Non-pigmented ciliary epithelial cell (primary cell): ENCODE results near the gene EOLA1.
A peak's percentile ranks its signal among the peaks of the same experiment; 100 is the strongest.
"Not testable (repeated sequence)": the region's sequence is repeated elsewhere in the genome, so short reads cannot be mapped to it uniquely, and the experiment has no call there.

Experiments used
- DNase-seq: peaks from one replicate; pipeline ENCODE4 v3.0.0-alpha.2; 2010; ENCODE audit warnings: low read depth

EOLA1 gene

GRCh38 chrX:149540621-149541520 is at the start of gene EOLA1:
TSS of gene EOLA1 (plus strand) at chrX:149541012. CDS start at chrX:149545631, 4,619 bp downstream.
- DNase-seq, result peak; percentile 92

GRCh38 chrX:149491812-149492211 is 49.0 kb upstream of the EOLA1 start:
- no peak for DNase-seq

GRCh38 chrX:149493567-149494562 is 46.9 kb upstream of the EOLA1 start:
- DNase-seq, result no peak

DNA sequence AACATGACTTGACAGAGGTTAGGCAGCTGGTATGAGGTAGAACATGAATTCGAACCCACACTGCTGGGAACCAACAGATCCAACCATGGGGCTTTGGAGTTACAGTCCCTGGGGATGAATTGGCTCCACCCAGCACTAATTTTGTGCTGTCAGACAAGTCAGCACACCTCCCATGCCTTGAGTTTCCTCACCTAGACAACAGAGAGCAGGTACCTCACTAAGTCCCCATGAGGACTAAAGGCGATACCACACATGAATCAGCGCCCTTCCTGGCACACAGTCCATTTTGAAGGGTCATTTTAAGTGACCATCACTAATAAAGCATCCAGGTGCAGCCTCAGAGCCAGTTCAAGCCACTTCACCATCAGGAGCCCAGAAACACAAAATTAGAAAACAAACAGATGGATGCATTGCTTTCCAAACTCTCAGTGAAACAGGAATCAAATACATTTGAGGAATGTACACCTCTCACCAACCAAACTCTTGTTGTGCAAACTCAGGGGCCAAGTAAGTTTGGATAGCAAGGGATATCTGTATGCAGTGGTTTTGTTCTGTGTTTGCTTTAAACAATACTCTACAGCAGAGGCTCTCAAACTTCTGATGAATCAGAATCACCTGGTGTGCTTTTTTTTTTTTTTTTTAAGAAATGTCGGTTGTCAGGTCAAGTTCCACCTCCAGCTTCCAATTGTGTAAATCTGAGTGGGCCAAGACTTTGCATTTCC is 45.8 kb upstream of the EOLA1 start:
- DNase-seq, result no peak

- peak; percentile 67 for DNase-seq
Observed at GRCh38 chrX:149495573-149496071, 45.2 kb upstream of the EOLA1 start.

- DNase-seq, result no peak
Observed at GRCh38 chrX:149497054-149497453, 43.8 kb upstream of the EOLA1 start.

GRCh38 chrX:149497626-149498025 is 43.2 kb upstream of the EOLA1 start:
- DNase-seq, result peak; percentile 38

GRCh38 chrX:149498767-149499166 is 42.0 kb upstream of the EOLA1 start:
- DNase-seq, result no peak

GRCh38 chrX:149499766-149500165 is 41.0 kb upstream of the EOLA1 start:
- DNase-seq, result no peak

DNA sequence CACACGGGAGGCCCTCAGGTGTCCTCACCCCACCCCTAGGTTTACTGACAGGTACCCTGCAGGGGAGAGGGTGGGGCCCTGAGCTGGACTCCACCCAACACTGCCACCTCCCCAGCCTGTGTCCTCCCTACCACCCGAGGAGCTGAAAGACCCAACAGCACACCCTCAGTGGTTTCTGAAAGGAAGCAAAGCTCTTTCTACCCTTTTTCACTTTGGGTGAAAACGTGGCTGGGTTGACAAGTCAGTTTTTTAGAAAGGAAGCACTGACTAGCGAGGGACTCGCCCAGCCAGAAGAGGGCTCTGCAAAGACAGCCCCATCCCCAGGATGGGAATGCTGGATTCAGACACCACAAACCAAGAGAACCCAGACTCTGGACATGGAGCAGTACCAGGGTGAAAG is 37.9 kb upstream of the EOLA1 start:
- DNase-seq, result not testable (repeated sequence)

DNA sequence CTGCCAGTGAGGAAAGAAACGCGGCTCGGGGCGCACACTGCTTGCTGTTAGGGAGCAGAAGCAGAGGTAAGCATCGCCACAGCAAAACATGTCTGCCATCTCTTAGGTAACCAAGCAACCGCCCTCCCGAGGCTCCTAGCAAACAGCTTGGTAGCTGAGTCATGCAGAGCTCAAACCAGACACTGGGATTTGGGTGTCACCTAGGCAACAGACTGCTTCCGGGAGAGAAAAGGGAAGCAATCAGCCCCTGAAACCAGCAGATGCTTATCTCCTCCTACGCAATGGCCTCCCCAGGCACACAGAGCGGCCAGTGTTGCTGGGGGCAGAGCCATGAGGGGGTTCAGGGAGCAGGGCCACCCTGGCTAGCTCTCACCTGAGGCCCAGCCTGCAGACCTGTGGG is 37.4 kb upstream of the EOLA1 start:
- DNase-seq, result not testable (repeated sequence)

DNA sequence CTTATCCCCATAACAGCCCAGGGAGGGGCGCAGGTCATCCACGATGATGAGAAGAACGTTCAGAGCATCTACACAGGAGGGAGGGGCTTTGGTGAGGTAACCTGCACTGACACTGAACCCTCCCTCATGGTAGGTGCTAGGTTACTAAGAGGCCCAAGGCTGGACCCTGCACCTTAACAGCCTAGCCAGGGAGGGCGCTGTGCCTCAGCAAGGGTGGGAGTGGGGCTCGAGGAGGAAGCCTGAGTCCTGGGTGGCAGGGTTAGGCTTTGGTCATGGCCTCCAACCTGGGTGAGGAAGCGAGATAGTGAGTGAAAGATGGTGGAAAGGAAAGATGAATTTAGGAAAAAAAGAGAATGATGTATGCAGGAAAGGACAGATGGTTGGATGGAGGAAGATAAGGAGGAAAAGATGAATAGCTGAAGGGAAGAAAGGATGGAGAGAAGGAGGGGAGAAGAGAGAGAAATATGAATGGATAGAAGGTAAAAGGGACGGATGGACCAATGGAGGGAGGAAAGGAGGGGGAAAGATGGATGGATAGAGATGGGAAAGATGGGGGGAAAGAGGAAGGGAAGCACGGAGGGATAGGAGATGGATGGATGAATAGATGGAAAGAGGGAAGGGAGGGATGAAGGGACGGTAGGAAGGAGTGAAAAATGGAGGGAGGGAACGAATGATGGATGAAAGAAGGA is 36.4 kb upstream of the EOLA1 start:
- no peak for DNase-seq

DNA sequence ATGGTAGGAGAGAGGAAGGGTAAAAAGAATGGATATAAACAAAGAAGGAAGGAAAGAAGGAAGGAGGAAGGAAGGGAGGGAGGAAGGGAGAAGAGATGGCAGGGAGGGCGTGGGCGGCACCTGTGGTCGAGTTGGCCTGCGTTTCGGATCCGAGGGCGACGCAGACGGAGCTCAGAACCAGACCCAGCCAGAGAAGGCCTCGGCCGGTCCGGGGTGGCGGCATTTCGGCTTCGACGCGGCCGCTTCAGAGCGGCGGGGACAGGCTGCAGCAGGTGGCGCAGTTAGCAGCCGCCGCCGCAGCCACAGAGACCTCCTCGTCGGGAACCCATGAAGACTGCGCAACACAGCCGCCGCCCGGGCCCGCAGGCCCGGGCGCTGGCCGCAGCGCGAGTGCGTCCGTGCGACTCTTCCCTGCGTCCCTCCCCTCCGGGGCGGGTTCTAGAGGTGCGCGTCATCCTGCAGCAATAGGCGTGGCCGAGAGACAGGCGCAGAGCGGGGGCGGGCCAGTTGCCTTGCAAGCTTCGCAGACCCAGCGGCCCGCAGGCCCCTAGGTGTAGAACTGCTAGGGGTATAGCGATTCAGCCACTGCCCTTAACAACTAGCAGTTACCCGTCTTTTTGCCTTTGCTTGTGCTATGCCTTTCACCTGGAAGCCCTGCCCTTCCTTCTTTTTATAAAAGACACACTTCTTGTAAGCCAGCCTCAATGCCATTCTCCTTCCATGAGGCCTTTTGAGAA is 35.7 kb upstream of the EOLA1 start, which contains the start of gene IDS:
Gene IDS (minus strand): TSS at position 392 of the 737 bp plus-strand sequence. CDS start 169 bp downstream, at position 223.
- peak; percentile 34 for DNase-seq

- DNase-seq, result no peak
Observed at GRCh38 chrX:149505671-149506070, 35.1 kb upstream of the EOLA1 start.

DNA sequence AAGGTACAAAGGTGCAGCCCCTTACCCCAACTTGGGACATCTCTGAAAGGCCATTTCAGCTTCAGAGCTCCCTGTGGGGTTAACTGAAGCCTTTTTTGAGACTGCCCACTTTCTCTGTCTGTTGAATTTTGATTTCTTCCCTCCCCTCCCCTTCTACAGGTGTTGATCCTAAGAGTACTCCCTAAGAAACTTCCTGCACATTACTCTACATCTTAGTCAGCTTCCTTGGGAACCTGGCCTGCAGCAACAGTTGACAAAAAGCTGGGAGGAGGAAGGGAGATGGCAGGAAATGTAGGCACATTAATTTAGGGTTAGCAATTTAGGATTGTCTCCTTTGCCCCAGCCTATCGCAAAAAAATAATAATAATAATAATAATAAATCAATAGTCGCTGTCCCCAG is 34.5 kb upstream of the EOLA1 start:
- no peak for DNase-seq

DNA sequence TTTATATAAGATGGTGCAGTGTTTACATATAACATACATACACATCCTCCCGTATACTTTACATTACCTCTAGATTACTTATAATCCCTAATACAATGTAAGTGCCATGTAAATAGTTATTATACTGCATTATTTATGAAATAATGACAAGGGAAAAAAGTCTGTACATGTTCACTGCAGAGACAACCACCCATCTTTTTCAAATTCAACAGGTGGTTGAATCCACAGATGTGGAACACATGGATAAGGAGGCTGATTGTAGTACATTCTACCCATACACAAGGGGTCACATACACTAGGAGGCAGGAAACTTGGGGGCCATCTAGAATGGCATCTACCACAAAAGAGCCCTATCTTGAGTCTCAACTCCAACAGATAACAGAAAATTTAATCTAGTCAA is 32.3 kb upstream of the EOLA1 start:
- DNase-seq, result no peak

DNA sequence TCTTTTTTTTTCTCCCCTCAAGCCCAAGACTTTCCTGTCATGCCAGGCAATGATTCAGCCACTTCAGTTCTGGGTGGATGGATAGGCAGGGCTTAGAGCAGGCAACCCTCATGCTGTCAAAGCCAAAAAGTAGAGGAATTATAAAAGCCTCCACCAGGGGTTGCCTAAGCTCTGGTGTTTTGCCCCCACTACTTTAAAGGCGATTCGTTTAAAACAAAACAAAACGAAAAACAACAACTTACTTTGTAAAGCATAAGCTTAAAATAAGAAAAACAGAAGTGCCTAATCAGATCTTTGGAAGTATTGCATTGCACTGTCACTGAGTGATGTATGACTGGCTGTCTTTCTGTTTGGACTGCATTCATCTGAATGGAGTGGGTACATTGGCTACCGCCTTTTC is 30.4 kb upstream of the EOLA1 start:
- no peak for DNase-seq

DNA sequence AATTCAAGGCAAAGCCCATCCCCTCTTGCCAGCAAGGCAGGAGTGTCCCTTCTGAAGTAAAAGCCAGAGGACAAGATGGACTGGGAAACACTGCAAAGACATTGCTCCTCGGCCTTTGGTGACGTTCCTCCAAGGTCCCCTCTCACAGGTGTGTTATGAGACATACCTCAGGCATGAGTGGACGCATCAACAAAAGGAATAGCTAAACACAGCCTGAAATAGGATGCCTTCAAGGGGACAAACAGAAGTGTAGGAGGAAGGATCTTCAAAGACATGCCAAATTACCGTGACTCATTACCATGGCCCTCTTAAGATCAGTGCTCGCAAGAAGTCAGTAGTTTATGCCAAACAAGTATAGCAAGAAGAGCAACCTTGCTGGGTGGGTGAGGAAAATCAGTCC is 29.7 kb upstream of the EOLA1 start:
- DNase-seq, result no peak

GRCh38 chrX:149512225-149512885 is 28.5 kb upstream of the EOLA1 start:
- no peak for DNase-seq
